ENCODE measurements around the gene CHRM2.

GRCh38 chr7:136853654-136854053, 14.8 kb upstream of the CHRM2 start:
- TF ChIP-seq, protein P1, sequence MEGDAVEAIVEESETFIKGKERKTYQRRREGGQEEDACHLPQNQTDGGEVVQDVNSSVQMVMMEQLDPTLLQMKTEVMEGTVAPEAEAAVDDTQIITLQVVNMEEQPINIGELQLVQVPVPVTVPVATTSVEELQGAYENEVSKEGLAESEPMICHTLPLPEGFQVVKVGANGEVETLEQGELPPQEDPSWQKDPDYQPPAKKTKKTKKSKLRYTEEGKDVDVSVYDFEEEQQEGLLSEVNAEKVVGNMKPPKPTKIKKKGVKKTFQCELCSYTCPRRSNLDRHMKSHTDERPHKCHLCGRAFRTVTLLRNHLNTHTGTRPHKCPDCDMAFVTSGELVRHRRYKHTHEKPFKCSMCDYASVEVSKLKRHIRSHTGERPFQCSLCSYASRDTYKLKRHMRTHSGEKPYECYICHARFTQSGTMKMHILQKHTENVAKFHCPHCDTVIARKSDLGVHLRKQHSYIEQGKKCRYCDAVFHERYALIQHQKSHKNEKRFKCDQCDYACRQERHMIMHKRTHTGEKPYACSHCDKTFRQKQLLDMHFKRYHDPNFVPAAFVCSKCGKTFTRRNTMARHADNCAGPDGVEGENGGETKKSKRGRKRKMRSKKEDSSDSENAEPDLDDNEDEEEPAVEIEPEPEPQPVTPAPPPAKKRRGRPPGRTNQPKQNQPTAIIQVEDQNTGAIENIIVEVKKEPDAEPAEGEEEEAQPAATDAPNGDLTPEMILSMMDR (IDR thresholded peaks at IDR 0.05; ENCODE audit: insufficient read depth, low read length) = no peak
- no peak for TF ChIP-seq GABPA (IDR thresholded peaks at IDR 0.05; ENCODE audit: low read depth)

Measured in HL-60 (cell line).